Measurements from ENCODE around the gene TNS1.

The TNS1 gene

DNA sequence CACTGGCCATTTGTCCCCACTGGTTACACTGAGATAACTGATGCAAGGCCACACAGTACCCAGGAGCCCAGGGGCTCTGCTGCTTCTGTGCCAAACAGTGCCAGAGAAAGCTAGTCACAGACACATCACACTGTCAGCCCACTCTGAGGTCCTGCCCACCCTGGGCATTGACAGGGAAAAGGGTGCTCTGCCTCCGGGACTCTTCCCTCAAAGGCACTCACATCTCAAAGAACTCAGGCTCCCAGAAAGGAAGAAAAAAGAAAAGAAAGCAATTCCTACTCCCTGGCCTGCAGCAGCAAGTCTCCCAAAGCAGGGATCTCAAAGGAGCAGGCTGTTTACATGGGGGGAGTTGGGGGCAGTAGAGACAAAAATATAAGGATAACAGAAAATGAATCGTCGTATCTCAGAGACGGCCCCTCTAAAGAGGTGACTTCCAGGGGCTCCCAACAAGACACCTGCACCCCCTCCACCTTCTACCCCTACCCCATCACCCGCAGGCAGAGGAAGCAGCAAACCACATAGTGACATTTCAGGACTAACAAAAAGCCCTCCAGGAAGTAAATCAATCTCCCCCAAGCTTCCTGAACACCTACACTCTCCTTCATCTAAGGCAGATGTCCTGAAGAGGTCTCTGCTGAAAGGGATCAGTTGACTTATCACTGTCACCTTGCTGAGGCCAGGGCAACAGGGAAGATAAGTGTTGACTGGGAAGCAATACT is 247.6 kb downstream of the TNS1 start:
- DNase-seq: no peak

DNA sequence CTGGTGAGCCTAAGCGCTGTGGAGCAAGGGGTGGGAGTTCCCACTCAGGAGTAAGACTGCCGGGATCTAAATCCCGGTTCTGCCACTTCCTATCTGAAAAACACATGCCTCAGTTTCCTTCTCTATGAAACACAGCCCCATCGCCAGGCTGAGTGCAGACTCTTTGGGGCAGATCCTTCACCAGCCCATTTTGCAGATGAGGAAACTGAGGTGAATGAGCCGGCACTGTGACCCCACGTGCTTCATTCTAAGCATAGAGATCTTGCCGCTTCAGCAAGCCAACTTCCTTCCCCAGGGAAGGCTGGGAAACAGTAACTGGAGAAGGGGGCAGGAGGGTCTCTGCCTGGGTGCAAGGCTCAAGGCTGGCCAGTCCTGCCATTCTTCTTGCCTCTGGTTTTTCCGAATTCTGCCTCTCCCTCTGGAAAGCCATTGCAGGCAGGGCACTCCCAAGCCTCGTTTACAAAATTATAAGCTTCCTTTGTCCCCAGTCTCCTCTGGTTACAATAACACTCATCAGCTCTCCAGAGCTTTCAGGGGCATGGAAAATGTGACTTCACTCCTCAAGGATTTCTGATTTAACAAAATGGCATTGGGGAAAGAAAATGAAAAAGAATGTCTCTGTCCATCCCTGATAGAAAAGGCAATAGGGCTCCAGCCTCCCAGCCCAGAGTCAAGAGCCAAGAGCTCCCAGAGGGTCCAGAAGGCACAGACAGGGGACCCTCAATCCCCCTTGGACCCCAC is 249.2 kb downstream of the TNS1 start:
- no peak for DNase-seq

DNA sequence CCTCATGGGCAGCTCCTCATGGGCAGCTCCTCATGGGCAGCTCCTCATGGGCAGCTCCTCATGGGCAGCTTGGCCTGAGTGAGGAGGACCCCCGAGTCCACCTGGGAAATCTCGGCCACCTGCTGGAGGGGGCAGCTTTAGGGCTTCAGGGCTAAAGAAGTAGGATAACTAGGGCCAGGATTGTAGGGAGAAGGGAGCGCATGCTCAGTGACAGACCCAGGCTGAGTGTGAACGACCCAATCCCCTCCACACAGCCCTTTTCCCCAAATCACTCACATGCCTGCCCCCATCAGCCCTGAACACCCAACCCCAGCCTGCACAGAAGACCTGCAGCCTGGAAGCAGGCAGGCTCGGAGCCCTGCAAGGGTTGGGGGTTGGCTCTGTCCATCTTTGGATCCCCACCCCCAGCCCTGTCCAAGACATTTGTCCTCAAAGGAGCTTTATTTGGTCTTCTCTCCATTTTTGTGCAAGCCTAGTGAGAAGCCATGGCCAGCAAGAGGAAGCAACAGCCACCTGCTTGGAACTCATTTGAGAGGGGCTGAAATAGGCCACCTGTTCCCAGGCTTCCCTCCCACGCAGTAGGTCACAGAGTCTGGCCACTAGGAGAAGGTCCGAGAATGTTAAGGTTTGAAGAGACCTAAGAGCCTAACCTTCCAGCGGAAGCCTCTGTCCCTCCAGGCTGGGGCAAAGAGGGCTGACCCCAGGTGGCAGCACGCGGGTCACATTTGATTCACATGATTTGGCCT is 249.9 kb downstream of the TNS1 start:
- DNase-seq: no peak

DNA sequence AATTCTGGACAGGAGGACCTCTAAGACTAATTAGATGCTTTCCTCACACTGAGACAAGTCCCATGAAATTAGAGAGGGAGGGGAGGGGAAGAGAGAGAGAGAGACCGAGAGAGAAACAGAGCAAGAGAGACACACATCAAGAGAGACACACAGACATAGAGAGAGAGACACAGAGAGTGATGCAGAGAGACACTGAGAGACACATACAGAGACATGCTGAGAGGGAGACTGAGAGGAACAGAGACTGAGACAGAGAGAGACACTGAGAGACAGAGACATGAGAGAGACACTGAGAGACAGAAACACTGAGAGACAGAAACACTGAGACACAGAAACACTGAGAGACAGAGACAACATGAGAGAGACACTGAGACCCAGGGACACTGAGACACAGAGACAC is 250.8 kb downstream of the TNS1 start:
- DNase-seq: no peak

DNA sequence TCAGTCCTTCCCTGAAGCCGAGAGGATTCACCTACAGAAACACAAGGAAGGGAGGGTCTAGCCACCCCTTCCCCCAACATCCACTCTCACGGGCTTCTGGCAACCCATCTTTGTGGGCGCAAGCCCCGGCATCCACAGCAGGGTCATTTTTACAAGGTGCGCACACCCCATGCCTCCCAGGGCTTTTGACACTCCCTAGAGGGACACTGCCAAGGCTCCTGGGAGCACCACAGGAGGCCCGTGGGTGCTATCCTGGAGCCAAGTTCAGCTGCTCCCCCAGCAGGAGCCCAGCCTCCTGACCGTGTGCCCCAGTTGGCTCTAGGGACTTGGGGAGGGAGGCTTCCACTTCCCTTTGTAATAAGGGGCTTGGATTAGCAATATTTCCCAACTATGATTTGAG is 251.6 kb downstream of the TNS1 start:
- DNase-seq: no peak
